Jurkat, Clone E6-1 (cell line): Measurements from ENCODE around the gene TNK2.

Experiments used
- DNase-seq: peaks from one replicate; pipeline ENCODE4 v3.0.0-alpha.2; 2011; ENCODE audit warnings: low read depth, low spot score
- H3K4me3 ChIP-seq: 2 replicates; pipeline ENCODE4 v1.5.1; 2011; ENCODE audit warnings: mild to moderate bottlenecking, low read length, control low read depth, moderate library complexity

TNK2 gene

GRCh38 chr3:195813916-195814640 is 94.3 kb downstream of the TNK2 start:
- DNase-seq: no peak
- no peak overlapping the region for H3K4me3 ChIP-seq
